ENCODE data around the gene CACNA1S. TPM values are rescaled to one million over a fixed set of nuclear protein-coding genes. Genes with fewer than 3 reads are reported as not detected.

The CACNA1S gene
- total RNA-seq, 1 donor from 2014 or later: 0.05 TPM

DNA sequence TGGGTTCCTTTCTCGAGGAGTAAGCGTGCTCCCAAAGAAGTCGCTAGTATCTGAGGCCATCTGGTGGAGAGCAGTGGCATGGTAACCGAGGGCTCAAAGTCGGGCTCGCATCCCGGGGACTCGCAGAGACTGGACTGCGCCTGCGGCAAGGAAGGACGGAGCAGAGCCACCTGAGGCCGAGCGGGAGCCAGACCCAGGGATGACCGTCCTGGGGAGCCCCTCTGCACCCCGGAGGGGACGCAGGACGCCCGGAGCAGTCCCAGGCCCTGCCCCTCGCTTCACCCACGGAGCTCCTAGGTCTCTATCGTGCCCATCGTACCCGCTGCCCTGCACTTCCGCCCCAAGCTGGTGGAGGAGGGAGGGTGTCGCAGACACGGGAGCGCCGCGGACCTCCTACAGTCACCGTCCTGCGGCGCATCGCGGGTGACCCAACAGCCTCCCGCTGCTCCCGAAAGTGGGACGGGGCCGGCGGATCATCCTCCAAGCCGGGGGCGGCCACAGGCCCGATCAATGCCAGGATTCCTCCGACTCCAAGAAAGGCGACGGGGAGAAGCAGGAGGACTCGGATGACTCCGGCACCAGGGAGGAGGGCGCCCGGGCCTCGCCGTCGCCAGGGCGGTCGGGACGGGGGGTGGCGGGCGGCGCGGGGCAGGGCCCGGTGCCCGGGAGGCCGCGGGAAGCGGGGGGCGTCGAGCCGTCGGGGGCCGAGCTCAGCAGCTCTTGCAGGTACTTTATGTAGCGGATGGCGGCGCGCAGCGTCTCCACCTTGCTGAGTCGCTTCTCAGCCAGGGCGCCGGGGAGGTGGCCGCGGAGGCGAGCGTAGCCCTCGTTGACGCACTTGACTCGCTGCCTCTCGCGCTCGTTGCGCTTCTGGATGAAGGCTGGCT lies 2.3 kb upstream of the CACNA1S start:
- Mint-ChIP-seq H3K36me3 (ENCODE audit: insufficient read depth) (no peaks in the 10 kb centered on the region), H3K4me3 (ENCODE audit: low read depth) (peak overlapping the region; percentile 77), H3K27ac (no peak overlapping the region), H3K9me3 (ENCODE audit: low read depth) (no peaks in the 10 kb centered on the region), H3K27me3 (peaks cover 49% of the 10 kb centered on the region), H3K4me1 (ENCODE audit: low read depth) (no peaks in the 10 kb centered on the region)
- TF ChIP-seq, protein P1, sequence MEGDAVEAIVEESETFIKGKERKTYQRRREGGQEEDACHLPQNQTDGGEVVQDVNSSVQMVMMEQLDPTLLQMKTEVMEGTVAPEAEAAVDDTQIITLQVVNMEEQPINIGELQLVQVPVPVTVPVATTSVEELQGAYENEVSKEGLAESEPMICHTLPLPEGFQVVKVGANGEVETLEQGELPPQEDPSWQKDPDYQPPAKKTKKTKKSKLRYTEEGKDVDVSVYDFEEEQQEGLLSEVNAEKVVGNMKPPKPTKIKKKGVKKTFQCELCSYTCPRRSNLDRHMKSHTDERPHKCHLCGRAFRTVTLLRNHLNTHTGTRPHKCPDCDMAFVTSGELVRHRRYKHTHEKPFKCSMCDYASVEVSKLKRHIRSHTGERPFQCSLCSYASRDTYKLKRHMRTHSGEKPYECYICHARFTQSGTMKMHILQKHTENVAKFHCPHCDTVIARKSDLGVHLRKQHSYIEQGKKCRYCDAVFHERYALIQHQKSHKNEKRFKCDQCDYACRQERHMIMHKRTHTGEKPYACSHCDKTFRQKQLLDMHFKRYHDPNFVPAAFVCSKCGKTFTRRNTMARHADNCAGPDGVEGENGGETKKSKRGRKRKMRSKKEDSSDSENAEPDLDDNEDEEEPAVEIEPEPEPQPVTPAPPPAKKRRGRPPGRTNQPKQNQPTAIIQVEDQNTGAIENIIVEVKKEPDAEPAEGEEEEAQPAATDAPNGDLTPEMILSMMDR (IDR thresholded peaks at IDR 0.05; ENCODE audit: unreplicated experiment): peak; percentile 79
- DNase-seq (ENCODE audit: low spot score, unreplicated experiment): peak; percentile 80

DNA sequence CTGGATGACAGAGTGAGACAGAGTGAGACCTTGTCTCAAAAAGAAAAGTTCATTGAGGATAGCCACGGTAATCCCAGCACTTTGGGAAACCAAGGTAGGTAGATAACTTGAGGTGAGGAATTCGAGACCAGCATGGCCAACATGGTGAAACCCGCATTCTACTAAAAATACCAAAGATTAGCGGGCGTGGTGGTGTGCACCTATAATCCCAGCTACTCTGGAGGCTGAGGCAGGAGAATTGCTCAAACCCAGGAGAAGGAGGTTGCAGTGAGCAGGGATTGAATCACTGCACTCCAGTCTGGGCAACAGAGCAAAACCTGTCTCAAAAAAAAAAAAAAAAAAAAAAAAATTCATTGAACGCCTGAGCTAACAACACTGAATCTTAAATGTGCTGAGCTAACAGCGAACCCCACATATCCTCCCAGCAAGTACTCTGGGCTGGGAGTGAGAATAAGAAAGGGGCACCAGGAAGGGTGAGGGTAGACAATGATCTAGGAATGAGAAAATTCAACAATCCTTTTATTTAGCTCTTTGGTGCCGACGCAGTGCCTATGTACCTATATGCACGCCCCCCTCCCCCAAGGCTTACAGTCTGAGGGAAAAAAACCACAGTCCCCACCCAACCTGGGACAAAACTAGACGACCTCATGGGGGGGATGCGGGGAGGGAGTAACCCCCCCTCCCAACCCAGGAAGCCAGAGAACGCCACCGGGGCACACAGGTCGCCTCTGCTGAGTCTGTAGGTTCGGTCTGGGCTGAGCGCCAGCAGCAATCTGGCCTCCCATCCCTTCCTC lies 1.4 kb upstream of the CACNA1S start:
- DNase-seq (ENCODE audit: low spot score, unreplicated experiment): no peak
- no peak overlapping the region for H3K27ac Mint-ChIP-seq
- H3K4me1 Mint-ChIP-seq (ENCODE audit: low read depth): no peaks in the 10 kb centered on the region
- H3K36me3 Mint-ChIP-seq (ENCODE audit: insufficient read depth): no peaks in the 10 kb centered on the region
- peaks cover 44% of the 10 kb centered on the region for H3K27me3 Mint-ChIP-seq
- TF ChIP-seq, protein P1 (IDR thresholded peaks at IDR 0.05; ENCODE audit: unreplicated experiment): no peak
- H3K4me3 Mint-ChIP-seq (ENCODE audit: low read depth): peak overlapping the region; percentile 77
- no peaks in the 10 kb centered on the region for H3K9me3 Mint-ChIP-seq (ENCODE audit: low read depth)

DNA sequence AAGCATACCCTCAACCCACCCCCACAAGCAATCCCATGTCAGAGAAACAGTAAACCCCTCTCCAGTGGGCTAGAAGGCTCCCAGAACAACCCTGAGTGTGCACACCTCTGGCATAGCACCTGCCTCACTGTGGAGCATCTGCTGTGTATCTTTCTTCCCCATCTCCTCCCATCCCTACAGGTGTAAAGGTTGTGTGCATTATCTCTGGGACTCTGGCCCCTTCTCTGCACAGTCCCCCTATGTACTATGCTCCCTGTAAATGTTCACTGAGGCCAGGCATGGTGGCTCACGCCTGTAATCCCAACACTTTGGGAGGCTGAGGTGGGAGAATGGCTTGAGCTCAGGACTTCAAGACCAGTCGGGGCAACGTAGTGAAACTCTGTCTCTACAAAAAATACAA lies 700 bp upstream of the CACNA1S start:
- Mint-ChIP-seq H3K36me3 (ENCODE audit: insufficient read depth) (no peaks in the 10 kb centered on the region), H3K27ac (no peak overlapping the region), H3K4me3 (ENCODE audit: low read depth) (no peak overlapping the region), H3K27me3 (peaks cover 42% of the 10 kb centered on the region), H3K9me3 (ENCODE audit: low read depth) (no peaks in the 10 kb centered on the region), H3K4me1 (ENCODE audit: low read depth) (no peaks in the 10 kb centered on the region)
- TF ChIP-seq, protein P1 (IDR thresholded peaks at IDR 0.05; ENCODE audit: unreplicated experiment): no peak
- no peak for DNase-seq (ENCODE audit: low spot score, unreplicated experiment)

DNA sequence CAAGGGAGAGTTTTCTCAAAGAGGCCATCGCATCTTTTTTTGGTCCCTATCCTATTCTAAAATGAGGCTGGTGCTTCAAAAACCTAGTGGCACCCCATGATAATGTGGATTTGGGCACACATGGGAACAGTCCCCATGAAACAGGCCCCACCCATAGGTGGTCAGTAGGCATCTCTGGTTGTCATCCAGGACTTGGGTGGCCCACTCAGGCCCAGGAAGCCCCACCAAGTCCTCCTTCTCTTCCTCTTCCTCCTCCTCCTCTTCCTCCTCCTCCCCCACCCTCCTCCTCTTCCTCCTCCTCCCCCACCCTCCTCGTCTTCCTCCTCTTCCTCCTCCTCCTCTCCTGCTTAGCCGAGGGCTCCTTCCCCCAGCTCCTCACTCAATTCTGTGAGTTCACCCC lies 554 bp downstream of the CACNA1S start:
- no peaks in the 10 kb centered on the region for H3K4me1 Mint-ChIP-seq (ENCODE audit: low read depth)

DNA sequence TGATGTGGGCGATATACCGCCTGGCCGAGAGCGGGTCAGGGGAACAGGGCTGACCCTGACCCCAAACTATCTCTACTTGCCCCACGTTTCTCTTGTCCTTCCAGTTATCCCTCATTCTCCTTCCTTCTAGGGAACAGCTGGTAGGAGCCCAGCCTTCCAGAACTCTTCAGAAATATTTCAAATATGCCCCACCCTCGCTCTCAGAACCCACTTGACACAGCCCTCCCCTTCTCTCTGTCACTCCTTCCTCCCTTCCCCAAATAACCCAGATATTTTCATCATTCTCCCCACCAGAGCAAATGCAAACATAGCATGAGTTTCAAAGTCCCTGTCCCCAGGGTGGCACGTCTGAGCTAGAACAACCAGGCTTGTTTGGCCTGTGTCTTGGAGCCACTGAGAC lies 1.1 kb downstream of the CACNA1S start:
- H3K4me1 Mint-ChIP-seq (ENCODE audit: low read depth): no peaks in the 10 kb centered on the region
- H3K27ac Mint-ChIP-seq: no peak overlapping the region
- H3K4me3 Mint-ChIP-seq (ENCODE audit: low read depth): no peak overlapping the region
- H3K9me3 Mint-ChIP-seq (ENCODE audit: low read depth): no peaks in the 10 kb centered on the region
- TF ChIP-seq, protein P1 (IDR thresholded peaks at IDR 0.05; ENCODE audit: unreplicated experiment): no peak
- no peaks in the 10 kb centered on the region for H3K36me3 Mint-ChIP-seq (ENCODE audit: insufficient read depth)
- no peak for DNase-seq (ENCODE audit: low spot score, unreplicated experiment)
- H3K27me3 Mint-ChIP-seq: peaks cover 30% of the 10 kb centered on the region

More for the DNA sequence above, 554 bp downstream of the CACNA1S start:
- Mint-ChIP-seq H3K27me3 (peaks cover 35% of the 10 kb centered on the region), H3K36me3 (ENCODE audit: insufficient read depth) (no peaks in the 10 kb centered on the region), H3K9me3 (ENCODE audit: low read depth) (no peaks in the 10 kb centered on the region), H3K4me3 (ENCODE audit: low read depth) (no peak overlapping the region), H3K27ac (no peak overlapping the region)
- TF ChIP-seq, protein P1 (IDR thresholded peaks at IDR 0.05; ENCODE audit: unreplicated experiment): no peak
- DNase-seq (ENCODE audit: low spot score, unreplicated experiment): no peak

All from progenitor cell of endocrine pancreas (in vitro differentiated cells).